ENCODE results near the gene FTO. TPM values are rescaled to one million over a fixed set of nuclear protein-coding genes. Genes with fewer than 3 reads are reported as not detected.

FTO gene
- total RNA-seq, 1 donor from 2014 or later: 110 TPM

- H2AFZ ChIP-seq (replicated peaks): no peak overlapping the region
- H4K20me1 ChIP-seq (ENCODE audit: low read depth): no peaks in the 10 kb centered on the region
- H3F3A ChIP-seq (ENCODE audit: low read depth): no peaks in the 10 kb centered on the region
- H3K9me3 ChIP-seq (ENCODE audit: low read depth): peaks cover 5% of the 10 kb centered on the region
- H3K9ac ChIP-seq: no peak overlapping the region
- no peaks in the 10 kb centered on the region for H3K36me3 ChIP-seq
- no peak overlapping the region for H3K4me3 Mint-ChIP-seq
- DNase-seq (ENCODE audit: low spot score): no peak
- H3K27ac Mint-ChIP-seq: no peak overlapping the region
- H3K4me3 ChIP-seq: no peak overlapping the region
- H3K27me3 ChIP-seq: no peaks in the 10 kb centered on the region
- H3K27ac ChIP-seq: no peak overlapping the region
- H3K9me3 Mint-ChIP-seq: peaks cover 23% of the 10 kb centered on the region
- H3K27me3 Mint-ChIP-seq (ENCODE audit: insufficient read depth, low read depth): no peaks in the 10 kb centered on the region
- H3K4me1 Mint-ChIP-seq: no peaks in the 10 kb centered on the region
- no peaks in the 10 kb centered on the region for H3K4me1 ChIP-seq
- peaks cover 34% of the 10 kb centered on the region for H3K36me3 Mint-ChIP-seq
- H3K79me2 ChIP-seq (ENCODE audit: low read depth): no peaks in the 10 kb centered on the region
- no peak overlapping the region for H3K4me2 ChIP-seq
- TF ChIP-seq EZH2 (IDR thresholded peaks at IDR 0.05): no peak
- TF ChIP-seq EZH2phosphoT487 (IDR thresholded peaks at IDR 0.05): no peak
- TF ChIP-seq, protein P1, sequence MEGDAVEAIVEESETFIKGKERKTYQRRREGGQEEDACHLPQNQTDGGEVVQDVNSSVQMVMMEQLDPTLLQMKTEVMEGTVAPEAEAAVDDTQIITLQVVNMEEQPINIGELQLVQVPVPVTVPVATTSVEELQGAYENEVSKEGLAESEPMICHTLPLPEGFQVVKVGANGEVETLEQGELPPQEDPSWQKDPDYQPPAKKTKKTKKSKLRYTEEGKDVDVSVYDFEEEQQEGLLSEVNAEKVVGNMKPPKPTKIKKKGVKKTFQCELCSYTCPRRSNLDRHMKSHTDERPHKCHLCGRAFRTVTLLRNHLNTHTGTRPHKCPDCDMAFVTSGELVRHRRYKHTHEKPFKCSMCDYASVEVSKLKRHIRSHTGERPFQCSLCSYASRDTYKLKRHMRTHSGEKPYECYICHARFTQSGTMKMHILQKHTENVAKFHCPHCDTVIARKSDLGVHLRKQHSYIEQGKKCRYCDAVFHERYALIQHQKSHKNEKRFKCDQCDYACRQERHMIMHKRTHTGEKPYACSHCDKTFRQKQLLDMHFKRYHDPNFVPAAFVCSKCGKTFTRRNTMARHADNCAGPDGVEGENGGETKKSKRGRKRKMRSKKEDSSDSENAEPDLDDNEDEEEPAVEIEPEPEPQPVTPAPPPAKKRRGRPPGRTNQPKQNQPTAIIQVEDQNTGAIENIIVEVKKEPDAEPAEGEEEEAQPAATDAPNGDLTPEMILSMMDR (IDR thresholded peaks at IDR 0.05): no peak
Measured at GRCh38 chr16:53872248-53873221, 168.6 kb downstream of the FTO start.

DNA sequence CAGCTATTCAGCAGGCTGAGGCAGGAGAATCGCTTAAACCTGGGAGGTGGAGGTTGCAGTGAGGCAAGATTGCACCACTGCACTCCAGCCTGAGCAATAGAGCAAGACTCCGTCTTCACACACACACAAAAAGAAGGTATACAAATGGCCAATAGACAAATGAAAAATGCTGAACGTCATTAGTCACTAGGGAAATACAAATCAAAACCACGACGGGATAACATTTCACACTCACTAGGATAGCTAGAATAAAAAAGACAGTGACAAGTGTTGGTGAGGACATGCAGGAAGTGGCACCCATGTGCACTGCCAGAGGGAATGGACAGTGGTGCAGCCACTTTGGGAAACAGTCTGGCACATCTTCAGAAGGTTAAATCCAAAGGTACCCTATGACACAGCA, 172.9 kb downstream of the FTO start:
- Mint-ChIP-seq H3K27ac (no peak overlapping the region), H3K36me3 (peaks cover 31% of the 10 kb centered on the region), H3K27me3 (ENCODE audit: insufficient read depth, low read depth) (no peaks in the 10 kb centered on the region), H3K4me3 (no peak overlapping the region), H3K9me3 (peaks cover 4% of the 10 kb centered on the region), H3K4me1 (no peaks in the 10 kb centered on the region)
- no peaks in the 10 kb centered on the region for H3K4me1 ChIP-seq
- no peak overlapping the region for H3K27ac ChIP-seq
- no peak overlapping the region for H3K4me2 ChIP-seq
- H3K9me3 ChIP-seq (ENCODE audit: low read depth): no peaks in the 10 kb centered on the region
- H3K4me3 ChIP-seq: no peak overlapping the region
- TF ChIP-seq EZH2phosphoT487 (IDR thresholded peaks at IDR 0.05) (no peak), EZH2 (IDR thresholded peaks at IDR 0.05) (no peak)
- TF ChIP-seq, protein P1 (IDR thresholded peaks at IDR 0.05): no peak
- no peak for DNase-seq (ENCODE audit: low spot score)
- H3K36me3 ChIP-seq: no peaks in the 10 kb centered on the region
- no peak overlapping the region for H2AFZ ChIP-seq (replicated peaks)
- no peak overlapping the region for H3K9ac ChIP-seq
- H3K27me3 ChIP-seq: no peaks in the 10 kb centered on the region
- no peaks in the 10 kb centered on the region for H3K79me2 ChIP-seq (ENCODE audit: low read depth)
- no peaks in the 10 kb centered on the region for H4K20me1 ChIP-seq (ENCODE audit: low read depth)
- H3F3A ChIP-seq (ENCODE audit: low read depth): no peaks in the 10 kb centered on the region

DNA sequence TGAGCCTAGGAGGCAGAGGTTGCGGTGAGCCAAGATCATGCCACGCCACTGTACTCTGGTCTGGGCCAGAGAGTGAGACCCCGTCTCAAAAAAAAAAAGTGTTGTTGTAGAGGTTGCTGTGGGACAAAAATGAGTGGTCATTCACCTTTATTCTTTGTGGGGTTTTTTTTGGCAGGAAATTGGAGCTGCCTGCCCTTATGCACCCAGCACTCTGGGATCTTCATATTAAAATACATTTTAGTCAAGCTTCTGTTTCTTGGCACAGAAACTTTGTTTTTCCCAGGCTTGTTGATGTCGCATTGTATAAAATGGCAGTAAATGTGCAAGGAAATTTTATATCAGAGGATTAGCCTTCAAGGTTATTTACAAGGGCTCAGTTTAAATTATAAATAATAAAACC, 174.3 kb downstream of the FTO start:
- no peaks in the 10 kb centered on the region for H3K36me3 ChIP-seq
- no peak overlapping the region for H3K27ac ChIP-seq
- H3K9me3 ChIP-seq (ENCODE audit: low read depth): no peaks in the 10 kb centered on the region
- H3F3A ChIP-seq (ENCODE audit: low read depth): no peaks in the 10 kb centered on the region
- H3K4me2 ChIP-seq: no peak overlapping the region
- H3K9me3 Mint-ChIP-seq: no peaks in the 10 kb centered on the region
- H3K4me1 Mint-ChIP-seq: no peaks in the 10 kb centered on the region
- no peak overlapping the region for H3K4me3 Mint-ChIP-seq
- TF ChIP-seq, protein P1 (IDR thresholded peaks at IDR 0.05): no peak
- H3K4me3 ChIP-seq: no peak overlapping the region
- no peaks in the 10 kb centered on the region for H3K4me1 ChIP-seq
- H3K27ac Mint-ChIP-seq: no peak overlapping the region
- H4K20me1 ChIP-seq (ENCODE audit: low read depth): no peaks in the 10 kb centered on the region
- no peaks in the 10 kb centered on the region for H3K27me3 Mint-ChIP-seq (ENCODE audit: insufficient read depth, low read depth)
- H2AFZ ChIP-seq (replicated peaks): no peak overlapping the region
- H3K9ac ChIP-seq: no peak overlapping the region
- no peak for DNase-seq (ENCODE audit: low spot score)
- H3K27me3 ChIP-seq: no peaks in the 10 kb centered on the region
- H3K79me2 ChIP-seq (ENCODE audit: low read depth): no peaks in the 10 kb centered on the region
- H3K36me3 Mint-ChIP-seq: peaks cover 30% of the 10 kb centered on the region
